Activated B cell treated with CpG ODN at 0.5 μM for 24 hours (primary cell): ENCODE data around the gene COL13A1. TPM values are rescaled to one million over a fixed set of nuclear protein-coding genes. Genes with fewer than 3 reads are reported as not detected.

Experiments
- ATAC-seq: fragments of 200-7000 bp; cut with Tn5 transposase; one replicate; pipeline ENCODE4 v1.10.0; 2021; ENCODE audit warnings: low read depth, mild to moderate bottlenecking, moderate library complexity
- CTCF ChIA-PET: fragments of 350-600 bp; sonication (Branson Sonifier 250); formaldehyde crosslinking; loops from one replicate; lab custom pipeline; 2021; ENCODE audit warnings: antibody characterized with exemption; lab: Charles Lee
- POLR2A ChIA-PET: fragments of 350-600 bp; sonication (Branson Sonifier 250); formaldehyde crosslinking; loops from one replicate; lab custom pipeline; 2021; ENCODE audit warnings: antibody characterized with exemption; lab: Charles Lee
- DNase-seq: peaks from one replicate; pipeline ENCODE4 v3.0.0; 2022
- H3K27ac Mint-ChIP-seq: one replicate; pipeline ENCODE4 v1.8.0; 2020; ENCODE audit warnings: mixed read lengths
- H3K27me3 Mint-ChIP-seq: one replicate; pipeline ENCODE4 v1.8.0; 2021; ENCODE audit warnings: mixed read lengths
- H3K36me3 Mint-ChIP-seq: one replicate; pipeline ENCODE4 v1.8.0; 2021; ENCODE audit warnings: low read depth, mixed read lengths
- H3K4me1 Mint-ChIP-seq: one replicate; pipeline ENCODE4 v1.8.0; 2021; ENCODE audit warnings: mixed read lengths
- H3K4me3 Mint-ChIP-seq: one replicate; pipeline ENCODE4 v1.8.0; 2020; ENCODE audit warnings: mild to moderate bottlenecking, mixed read lengths
- H3K9me3 Mint-ChIP-seq: one replicate; pipeline ENCODE4 v1.8.0; 2020; ENCODE audit warnings: mixed read lengths
- intact Hi-C: fragments of 100-400 bp; cut with micrococcal nuclease; formaldehyde crosslinking; loops from one replicate; pipeline ENCODE4 v1.15.1; 2024
- total RNA-seq: library from RNA; stranded (reverse); gene quantifications from 2 replicates; pipeline ENCODE4 v1.2.3, GENCODE V29; 2022
- TF ChIP-seq, protein P1 (sequence below): fragments of 200-600 bp; IDR thresholded peaks from one replicate; pipeline ENCODE4 v1.8.0; 2022; ENCODE audit warnings: antibody characterized with exemption, mild to moderate bottlenecking

Gene COL13A1
- total RNA-seq, 1 donor from 2014 or later: not detected

DNA sequence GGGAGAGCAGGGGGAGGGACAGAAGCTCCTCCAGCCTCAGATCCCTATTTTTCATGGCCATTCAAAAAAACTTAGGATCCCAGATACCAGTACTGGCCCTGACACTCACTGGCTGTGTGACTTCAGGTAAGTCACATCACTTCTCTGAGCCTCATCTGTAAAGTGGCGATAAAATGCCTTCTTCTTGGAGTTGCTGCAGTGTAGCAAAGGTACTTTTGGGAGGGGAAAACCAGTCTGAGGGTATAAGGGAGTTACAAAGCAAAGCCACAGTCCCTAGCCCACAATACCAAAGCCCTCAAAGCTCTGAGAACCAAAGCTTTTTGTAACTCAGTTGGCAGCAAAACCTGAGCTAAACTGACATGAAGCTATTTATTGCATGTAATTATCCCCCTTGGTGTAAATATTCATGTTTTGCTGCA, 43.4 kb upstream of the COL13A1 start:
- DNase-seq (no peak), ATAC-seq (no peak)
- ChIA-PET POLR2A (no interaction called here), CTCF (no interaction called here)
- H3K36me3 Mint-ChIP-seq: no peaks in the 10 kb centered on the region
- peaks cover 3% of the 10 kb centered on the region for H3K27me3 Mint-ChIP-seq
- peaks cover 3% of the 10 kb centered on the region for H3K9me3 Mint-ChIP-seq
- no peak overlapping the region for H3K4me3 Mint-ChIP-seq
- H3K4me1 Mint-ChIP-seq: no peaks in the 10 kb centered on the region
- H3K27ac Mint-ChIP-seq: no peak overlapping the region
- TF ChIP-seq, protein P1, sequence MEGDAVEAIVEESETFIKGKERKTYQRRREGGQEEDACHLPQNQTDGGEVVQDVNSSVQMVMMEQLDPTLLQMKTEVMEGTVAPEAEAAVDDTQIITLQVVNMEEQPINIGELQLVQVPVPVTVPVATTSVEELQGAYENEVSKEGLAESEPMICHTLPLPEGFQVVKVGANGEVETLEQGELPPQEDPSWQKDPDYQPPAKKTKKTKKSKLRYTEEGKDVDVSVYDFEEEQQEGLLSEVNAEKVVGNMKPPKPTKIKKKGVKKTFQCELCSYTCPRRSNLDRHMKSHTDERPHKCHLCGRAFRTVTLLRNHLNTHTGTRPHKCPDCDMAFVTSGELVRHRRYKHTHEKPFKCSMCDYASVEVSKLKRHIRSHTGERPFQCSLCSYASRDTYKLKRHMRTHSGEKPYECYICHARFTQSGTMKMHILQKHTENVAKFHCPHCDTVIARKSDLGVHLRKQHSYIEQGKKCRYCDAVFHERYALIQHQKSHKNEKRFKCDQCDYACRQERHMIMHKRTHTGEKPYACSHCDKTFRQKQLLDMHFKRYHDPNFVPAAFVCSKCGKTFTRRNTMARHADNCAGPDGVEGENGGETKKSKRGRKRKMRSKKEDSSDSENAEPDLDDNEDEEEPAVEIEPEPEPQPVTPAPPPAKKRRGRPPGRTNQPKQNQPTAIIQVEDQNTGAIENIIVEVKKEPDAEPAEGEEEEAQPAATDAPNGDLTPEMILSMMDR: no peak
- intact Hi-C loops: no loop called here

DNA sequence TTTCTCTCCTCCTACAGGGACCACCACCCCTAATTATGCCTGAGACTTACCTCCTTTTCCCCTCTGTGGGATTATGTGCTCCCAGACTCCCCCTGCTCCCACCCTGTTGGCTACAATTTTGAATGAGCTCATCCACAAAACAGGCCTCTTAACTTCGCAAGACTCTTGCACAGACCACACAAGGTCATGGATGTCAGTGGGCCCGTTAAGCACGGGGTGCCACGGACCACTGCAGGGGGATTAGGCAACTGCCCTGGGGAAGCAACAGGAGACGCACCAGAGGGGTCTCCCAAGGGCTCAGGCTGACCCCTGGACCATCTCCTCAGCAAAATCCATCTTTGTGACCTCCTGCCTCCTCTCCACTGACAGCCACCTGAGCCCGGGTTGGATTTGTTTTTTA, 42.1 kb upstream of the COL13A1 start:
- ChIA-PET CTCF (no interaction called here), POLR2A (interaction anchor here (0.5 kb wide), 1 partner anchor 984 kb away, joined by 5 read pairs; no protein-coding TSS in a partner anchor)
- intact Hi-C loops: no loop called here
- TF ChIP-seq, protein P1: no peak
- ATAC-seq: no peak
- Mint-ChIP-seq H3K36me3 (no peaks in the 10 kb centered on the region), H3K4me1 (no peaks in the 10 kb centered on the region), H3K4me3 (no peak overlapping the region), H3K27me3 (peaks cover 3% of the 10 kb centered on the region), H3K27ac (no peak overlapping the region), H3K9me3 (peaks cover 3% of the 10 kb centered on the region)
- no peak for DNase-seq

DNA sequence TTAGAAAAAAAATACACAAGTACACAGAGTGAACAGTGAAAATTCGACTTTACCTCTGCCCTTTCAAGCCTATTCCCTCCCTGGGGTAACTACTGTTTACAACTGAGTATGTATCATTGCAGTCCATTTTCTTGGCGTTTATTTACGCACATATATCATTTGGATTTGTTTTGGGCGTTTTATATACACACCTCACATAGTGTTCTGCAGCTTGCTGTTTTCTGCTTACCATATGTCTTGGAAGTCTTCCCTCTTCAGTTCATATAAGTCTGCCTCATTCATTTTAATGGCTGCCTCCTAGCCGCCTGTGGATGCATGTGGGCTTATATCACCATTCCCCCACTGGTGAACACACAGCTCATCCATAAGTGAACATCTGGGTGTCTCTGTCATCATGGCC, 41.6 kb upstream of the COL13A1 start:
- Mint-ChIP-seq H3K36me3 (no peaks in the 10 kb centered on the region), H3K9me3 (no peaks in the 10 kb centered on the region), H3K4me3 (no peak overlapping the region), H3K4me1 (no peaks in the 10 kb centered on the region), H3K27me3 (peaks cover 3% of the 10 kb centered on the region), H3K27ac (no peak overlapping the region)
- ChIA-PET CTCF (no interaction called here), POLR2A (no interaction called here)
- ATAC-seq (no peak), DNase-seq (no peak)
- TF ChIP-seq, protein P1: no peak
- intact Hi-C loops: no loop called here

DNA sequence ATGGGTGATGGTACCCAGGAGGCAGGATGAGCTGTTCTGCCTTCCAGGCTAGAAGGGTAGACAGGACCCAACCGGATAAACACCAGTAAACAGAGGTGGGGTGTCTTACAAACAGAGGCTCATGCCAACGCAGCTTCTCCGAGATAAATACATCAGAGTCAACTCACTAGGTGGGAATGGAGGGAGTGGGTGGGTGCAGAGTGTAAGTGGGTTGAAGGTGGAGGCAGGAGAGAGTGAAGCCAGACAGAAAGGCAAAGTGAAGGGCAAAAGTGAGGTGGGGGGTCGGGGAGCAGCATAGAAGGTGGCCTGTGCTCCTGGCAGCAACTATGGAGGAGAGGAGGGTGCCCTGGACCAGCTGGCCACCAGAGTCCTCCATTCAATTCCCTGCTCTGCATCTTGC, 40.4 kb upstream of the COL13A1 start:
- Mint-ChIP-seq H3K27ac (no peak overlapping the region), H3K4me1 (no peaks in the 10 kb centered on the region)
- POLR2A ChIA-PET: no interaction called here

DNA sequence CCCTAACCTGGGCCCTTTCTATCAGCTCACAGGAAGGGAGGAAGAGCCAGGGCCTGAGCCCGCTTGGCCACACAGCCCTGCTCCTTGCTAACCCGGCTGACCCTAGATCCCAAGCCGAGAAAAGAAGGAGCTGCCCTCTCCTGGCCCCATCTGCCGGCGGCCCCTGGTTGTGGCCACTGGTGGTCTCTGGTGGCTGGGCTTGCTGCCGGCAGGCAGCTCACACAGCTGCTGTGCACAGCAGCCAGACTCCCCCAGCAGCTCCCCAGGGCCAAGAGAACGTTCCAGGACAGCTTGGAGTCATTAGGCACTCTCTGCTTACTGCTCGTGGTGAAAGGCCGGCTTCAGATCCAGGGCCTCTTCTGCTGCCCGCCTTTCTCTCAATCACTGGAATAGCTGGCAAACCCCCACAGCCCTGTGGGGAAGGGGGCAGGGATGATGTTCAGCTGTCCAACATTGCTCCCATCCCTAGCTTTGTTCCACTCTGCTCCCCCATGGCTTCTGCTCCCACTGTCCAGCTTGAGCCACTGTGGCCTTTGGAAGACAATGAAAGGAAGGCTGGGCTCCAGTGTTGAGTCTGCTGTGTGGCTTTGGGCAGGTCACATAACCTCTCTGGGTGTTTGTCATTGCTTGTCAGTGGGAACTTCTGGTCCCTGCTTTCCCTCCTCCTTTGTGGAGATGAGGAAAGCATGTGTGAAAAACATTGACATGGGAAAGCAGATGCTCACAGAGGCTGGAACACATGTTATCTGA, 35.4 kb upstream of the COL13A1 start:
- Mint-ChIP-seq H3K9me3 (no peaks in the 10 kb centered on the region), H3K27ac (no peak overlapping the region), H3K36me3 (no peaks in the 10 kb centered on the region), H3K4me1 (no peaks in the 10 kb centered on the region), H3K4me3 (no peak overlapping the region), H3K27me3 (peaks cover 3% of the 10 kb centered on the region)
- ChIA-PET CTCF (no interaction called here), POLR2A (no interaction called here)
- no peak for ATAC-seq
- no peak for DNase-seq
- intact Hi-C loops: no loop called here
- TF ChIP-seq, protein P1: no peak

More for the DNA sequence above, 40.4 kb upstream of the COL13A1 start:
- H3K9me3 Mint-ChIP-seq: no peaks in the 10 kb centered on the region
- TF ChIP-seq, protein P1: no peak
- DNase-seq: no peak
- intact Hi-C loops: no loop called here
- H3K27me3 Mint-ChIP-seq: peaks cover 3% of the 10 kb centered on the region
- no peak overlapping the region for H3K4me3 Mint-ChIP-seq
- H3K36me3 Mint-ChIP-seq: no peaks in the 10 kb centered on the region
- CTCF ChIA-PET: no interaction called here
- no peak for ATAC-seq
